Lower lobe of right lung (tissue), 2 donors: Measurements from ENCODE around the gene RFTN1. TPM values are rescaled to one million over a fixed set of nuclear protein-coding genes. Genes with fewer than 3 reads are reported as not detected.

Experiments
- ATAC-seq, 2 donors: fragments of 200-7000 bp; cut with Tn5 transposase; one replicate each; pipeline ENCODE4 v1.9.1; 2020 to 2022; ENCODE audit warnings: mild to moderate bottlenecking in 2 of 2, moderate library complexity in 2 of 2
- DNase-seq: peaks from one replicate; pipeline ENCODE4 v3.0.0-alpha.2; 2020
- H3K27ac ChIP-seq: fragments of 200-600 bp; one replicate; pipeline ENCODE4 v1.8.0; 2022
- H3K27me3 ChIP-seq: fragments of 200-600 bp; one replicate; pipeline ENCODE4 v1.8.0; 2022; ENCODE audit warnings: low read depth
- H3K36me3 ChIP-seq: fragments of 200-600 bp; one replicate; pipeline ENCODE4 v1.8.0; 2022; ENCODE audit warnings: mild to moderate bottlenecking
- H3K4me1 ChIP-seq: fragments of 200-600 bp; one replicate; pipeline ENCODE4 v1.8.0; 2022
- H3K4me3 ChIP-seq: fragments of 200-600 bp; one replicate; pipeline ENCODE4 v1.8.0; 2022; ENCODE audit warnings: mild to moderate bottlenecking
- H3K9me3 ChIP-seq: fragments of 200-600 bp; one replicate; pipeline ENCODE4 v1.8.0; 2022
- intact Hi-C: fragments of 100-400 bp; cut with DNase I; formaldehyde crosslinking; loops from one replicate; pipeline ENCODE4 v1.11.0; 2022
- total RNA-seq: library from RNA; stranded (reverse); fragmentation: NEBNext Ultra II Directional; extraction: Animal tissue kit (Norgen Biotek cat#: 25700); gene quantifications from one replicate; pipeline ENCODE4 v1.2.1, GENCODE V29; 2021
- TF ChIP-seq, protein P1 (sequence below): fragments of 200-600 bp; IDR thresholded peaks from one replicate; pipeline ENCODE4 v1.8.0; 2022; ENCODE audit warnings: antibody characterized with exemption, mild to moderate bottlenecking
- donor health status: DM: no; HTN: yes; CAD: no; lungs with severe emphysema.

RFTN1 gene
- total RNA-seq, 1 donor from 2014 or later: 58.2 TPM

DNA sequence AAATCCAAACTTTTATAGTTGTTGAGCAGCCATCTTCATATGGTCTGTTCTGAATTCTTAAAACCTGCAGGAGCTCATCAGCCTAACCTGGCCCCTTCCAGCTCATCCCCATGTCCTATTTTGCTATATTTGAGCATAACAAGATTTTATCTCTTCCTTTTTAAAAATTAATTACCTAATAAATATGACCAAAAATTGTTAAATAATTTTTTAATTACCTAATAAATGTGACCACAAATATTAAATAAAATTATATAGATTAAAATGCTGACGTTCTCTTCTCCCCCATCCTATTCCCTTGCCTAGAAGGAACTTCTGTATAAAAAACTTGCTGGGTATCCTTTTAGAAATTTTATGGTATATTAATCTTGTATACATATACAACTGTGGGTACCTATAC, 204.8 kb downstream of the RFTN1 start:
- Histone ChIP-seq H3K9me3 (no peaks in the 10 kb centered on the region), H3K36me3 (peaks cover 16% of the 10 kb centered on the region), H3K27ac (no peak overlapping the region), H3K4me1 (peaks cover 24% of the 10 kb centered on the region), H3K27me3 (no peaks in the 10 kb centered on the region), H3K4me3 (no peak overlapping the region)
- no peak for ATAC-seq
- TF ChIP-seq, protein P1, sequence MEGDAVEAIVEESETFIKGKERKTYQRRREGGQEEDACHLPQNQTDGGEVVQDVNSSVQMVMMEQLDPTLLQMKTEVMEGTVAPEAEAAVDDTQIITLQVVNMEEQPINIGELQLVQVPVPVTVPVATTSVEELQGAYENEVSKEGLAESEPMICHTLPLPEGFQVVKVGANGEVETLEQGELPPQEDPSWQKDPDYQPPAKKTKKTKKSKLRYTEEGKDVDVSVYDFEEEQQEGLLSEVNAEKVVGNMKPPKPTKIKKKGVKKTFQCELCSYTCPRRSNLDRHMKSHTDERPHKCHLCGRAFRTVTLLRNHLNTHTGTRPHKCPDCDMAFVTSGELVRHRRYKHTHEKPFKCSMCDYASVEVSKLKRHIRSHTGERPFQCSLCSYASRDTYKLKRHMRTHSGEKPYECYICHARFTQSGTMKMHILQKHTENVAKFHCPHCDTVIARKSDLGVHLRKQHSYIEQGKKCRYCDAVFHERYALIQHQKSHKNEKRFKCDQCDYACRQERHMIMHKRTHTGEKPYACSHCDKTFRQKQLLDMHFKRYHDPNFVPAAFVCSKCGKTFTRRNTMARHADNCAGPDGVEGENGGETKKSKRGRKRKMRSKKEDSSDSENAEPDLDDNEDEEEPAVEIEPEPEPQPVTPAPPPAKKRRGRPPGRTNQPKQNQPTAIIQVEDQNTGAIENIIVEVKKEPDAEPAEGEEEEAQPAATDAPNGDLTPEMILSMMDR: no peak
- intact Hi-C loops: no loop called here
- no peak for DNase-seq

- TF ChIP-seq, protein P1: no peak
- DNase-seq (no peak), ATAC-seq (no peak)
- intact Hi-C loops: no loop called here
- peaks cover 31% of the 10 kb centered on the region for H3K4me1 ChIP-seq
- H3K36me3 ChIP-seq: peaks cover 15% of the 10 kb centered on the region
- no peaks in the 10 kb centered on the region for H3K9me3 ChIP-seq
- H3K4me3 ChIP-seq: no peak overlapping the region
- no peak overlapping the region for H3K27ac ChIP-seq
- H3K27me3 ChIP-seq: no peaks in the 10 kb centered on the region
Measured at GRCh38 chr3:16307832-16308531, 205.5 kb downstream of the RFTN1 start.

DNA sequence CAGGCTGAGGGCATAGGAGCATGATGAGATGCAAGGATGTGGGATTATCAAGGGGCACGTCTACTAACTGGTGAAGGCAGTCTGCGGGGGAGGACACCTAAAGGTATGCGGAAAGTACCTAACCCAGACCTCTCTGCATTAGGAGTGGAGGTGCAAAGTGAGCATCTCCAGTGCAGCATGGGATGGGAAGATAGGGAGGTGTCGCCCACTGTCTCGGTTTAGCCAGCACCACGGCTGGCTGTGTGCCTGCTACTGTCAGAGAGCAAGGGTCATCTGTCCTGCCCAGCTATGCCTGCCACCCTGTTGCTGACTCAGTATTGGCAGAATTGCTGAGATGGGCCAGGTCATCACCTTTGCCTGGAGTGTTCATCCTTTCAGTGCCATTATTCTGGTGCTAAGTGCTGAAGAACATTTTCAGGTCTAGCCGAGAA, 208.4 kb downstream of the RFTN1 start:
- H3K9me3 ChIP-seq: no peaks in the 10 kb centered on the region
- TF ChIP-seq, protein P1: no peak

GRCh38 chr3:16304061-16305010, 209.2 kb downstream of the RFTN1 start:
- Histone ChIP-seq H3K36me3 (peaks cover 12% of the 10 kb centered on the region), H3K9me3 (no peaks in the 10 kb centered on the region), H3K27ac (no peak overlapping the region), H3K27me3 (no peaks in the 10 kb centered on the region), H3K4me3 (no peak overlapping the region), H3K4me1 (peaks cover 45% of the 10 kb centered on the region)
- intact Hi-C loops: no loop called here
- no peak for DNase-seq
- TF ChIP-seq, protein P1: no peak
- no peak for ATAC-seq

More for the DNA sequence above, 208.4 kb downstream of the RFTN1 start:
- H3K36me3 ChIP-seq: peaks cover 12% of the 10 kb centered on the region
- H3K4me1 ChIP-seq: peaks cover 45% of the 10 kb centered on the region
- no peak overlapping the region for H3K4me3 ChIP-seq
- intact Hi-C loops: no loop called here
- DNase-seq (no peak), ATAC-seq (no peak)
- H3K27ac ChIP-seq: no peak overlapping the region
- H3K27me3 ChIP-seq: no peaks in the 10 kb centered on the region

GRCh38 chr3:16303037-16303575, 210.4 kb downstream of the RFTN1 start:
- DNase-seq: no peak
- intact Hi-C loops: no loop called here
- Histone ChIP-seq H3K36me3 (peaks cover 12% of the 10 kb centered on the region), H3K4me3 (no peak overlapping the region), H3K9me3 (no peaks in the 10 kb centered on the region), H3K27ac (no peak overlapping the region), H3K27me3 (no peaks in the 10 kb centered on the region), H3K4me1 (peaks cover 45% of the 10 kb centered on the region)
- ATAC-seq: no peak
- TF ChIP-seq, protein P1: no peak
